GM21737 (cell line): Measurements from ENCODE around the gene RND1.
"Not testable (repeated sequence)": the region's sequence is repeated elsewhere in the genome, so short reads cannot be mapped to it uniquely, and the experiment has no call there.

Experiments used
- ATAC-seq: cut with Tn5 transposase; IDR thresholded peaks from one replicate; pipeline ENCODE4 v1.9.1; 2021; ENCODE audit warnings: mild to moderate bottlenecking, moderate library complexity; ENCODE audit not compliant: unreplicated experiment

RND1 gene

DNA sequence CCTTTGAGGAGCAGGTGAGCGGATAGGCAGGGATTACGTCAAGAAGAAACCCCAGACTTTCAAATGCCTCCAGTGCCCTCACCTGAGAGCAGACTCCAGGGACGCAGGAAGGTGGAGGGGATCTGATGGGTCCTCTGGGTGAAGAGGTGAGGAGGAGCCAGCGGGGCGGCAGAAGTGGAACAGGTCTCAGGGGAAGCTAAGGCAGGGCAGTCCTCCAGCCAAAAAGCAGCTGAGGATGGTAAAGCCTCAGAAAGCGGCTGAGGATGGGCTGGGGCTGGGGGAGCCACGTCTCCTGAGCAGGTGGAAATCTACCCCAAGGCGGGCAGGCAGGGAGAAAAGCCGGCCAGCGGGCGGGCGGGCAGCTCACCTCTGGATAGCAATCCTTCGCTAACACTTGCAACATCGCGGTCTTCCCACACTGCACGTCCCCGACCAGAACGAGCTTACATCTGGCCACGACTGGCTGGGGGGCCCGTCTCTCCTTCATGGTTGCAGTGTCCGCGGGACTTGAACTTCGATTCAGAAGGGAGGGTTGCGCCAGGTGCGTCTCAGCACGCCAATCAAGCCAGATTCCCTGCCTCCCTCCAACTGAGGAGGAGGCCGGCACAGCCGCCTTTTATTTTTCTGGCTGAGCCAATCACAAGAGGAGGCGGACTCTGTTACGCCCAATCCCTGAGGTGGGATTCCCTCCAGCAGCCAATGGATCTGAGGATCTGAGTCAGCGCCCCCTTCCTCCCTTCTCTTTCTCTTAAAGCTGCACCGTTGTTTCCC is at the start of gene RND1:
RND1 (minus strand) TSS at position 590 of the 771 bp plus-strand sequence; CDS start at position 487, 103 bp downstream.
- peak; percentile 92 for ATAC-seq

DNA sequence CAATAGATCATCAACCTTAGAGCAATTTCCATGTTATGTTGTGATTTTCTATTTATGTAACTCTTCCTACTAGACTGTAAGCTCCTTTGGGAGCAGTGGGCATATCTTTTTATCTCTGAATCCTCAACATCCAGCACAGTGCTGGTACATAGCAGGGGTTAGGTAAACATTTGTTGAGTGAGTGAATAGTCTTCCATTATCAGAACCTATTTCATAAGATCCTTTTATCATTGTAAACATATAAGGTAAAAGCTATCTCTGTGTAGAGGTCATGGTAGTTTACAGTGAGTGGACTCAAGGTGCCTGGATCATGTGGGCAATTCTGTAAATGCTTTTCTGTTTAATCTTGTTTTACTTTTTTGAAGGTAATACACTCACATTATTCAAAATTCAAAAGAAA is 44.5 kb upstream of the RND1 start:
- no peak for ATAC-seq

DNA sequence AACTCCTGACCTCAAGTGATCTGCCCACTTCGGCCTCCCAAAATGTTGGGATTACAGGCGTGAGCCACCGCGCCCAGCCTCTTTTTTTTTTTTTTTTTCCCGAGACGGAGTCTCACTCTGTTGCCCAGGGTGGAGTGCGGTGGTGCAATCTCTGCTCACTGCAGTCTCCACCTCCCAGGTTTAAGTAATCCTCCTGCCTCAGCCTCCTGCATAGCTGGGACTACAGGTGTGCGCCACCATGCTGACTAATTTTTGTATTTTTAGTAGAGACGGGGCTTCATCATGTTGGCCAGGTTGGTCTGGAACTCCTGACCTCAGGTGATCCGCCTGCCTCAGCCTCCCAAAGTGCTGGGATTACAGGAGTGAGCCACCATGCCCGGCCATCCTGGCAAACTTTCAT is 44.0 kb upstream of the RND1 start:
- not testable (repeated sequence) for ATAC-seq

DNA sequence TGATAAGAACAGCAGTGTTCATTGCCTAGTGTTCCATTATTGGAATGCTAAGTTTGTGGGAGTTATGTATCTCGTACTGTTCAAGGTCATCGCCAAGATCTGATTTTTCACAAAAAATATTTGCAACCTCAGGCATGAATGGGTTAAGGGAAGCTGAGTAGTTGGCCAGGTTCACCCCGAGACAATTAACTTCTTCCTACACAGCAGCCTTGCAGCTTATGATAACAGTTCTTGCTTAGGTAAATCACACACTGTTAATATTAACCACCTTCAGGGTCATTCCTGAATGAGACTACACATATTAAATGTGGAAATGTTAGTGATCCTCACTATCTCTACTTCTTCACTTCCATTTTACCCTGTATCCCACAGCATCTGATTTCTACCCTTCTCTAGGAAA is 41.6 kb upstream of the RND1 start:
- no peak for ATAC-seq

DNA sequence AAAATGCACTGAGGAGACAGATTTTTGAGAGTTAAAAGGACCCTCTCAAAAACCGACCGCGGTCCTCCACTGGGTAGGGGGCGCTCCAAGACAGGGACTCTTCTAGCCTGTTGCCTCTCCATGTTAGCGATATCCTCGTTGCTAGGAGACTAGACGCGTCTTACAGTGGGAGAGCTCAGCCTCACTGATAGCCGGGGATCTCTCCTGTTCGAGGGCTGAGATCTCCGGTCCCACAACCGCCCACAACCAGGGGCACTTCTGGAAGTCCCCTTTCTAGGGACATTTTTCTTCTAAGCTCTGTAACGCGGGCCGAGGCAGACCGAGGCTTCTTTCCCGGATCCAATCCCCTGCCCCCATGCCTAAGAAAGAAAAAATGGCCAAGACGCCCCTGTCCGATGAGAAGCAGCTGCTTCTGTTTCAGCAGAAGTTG is 38.3 kb upstream of the RND1 start:
- peak; percentile 83 for ATAC-seq

DNA sequence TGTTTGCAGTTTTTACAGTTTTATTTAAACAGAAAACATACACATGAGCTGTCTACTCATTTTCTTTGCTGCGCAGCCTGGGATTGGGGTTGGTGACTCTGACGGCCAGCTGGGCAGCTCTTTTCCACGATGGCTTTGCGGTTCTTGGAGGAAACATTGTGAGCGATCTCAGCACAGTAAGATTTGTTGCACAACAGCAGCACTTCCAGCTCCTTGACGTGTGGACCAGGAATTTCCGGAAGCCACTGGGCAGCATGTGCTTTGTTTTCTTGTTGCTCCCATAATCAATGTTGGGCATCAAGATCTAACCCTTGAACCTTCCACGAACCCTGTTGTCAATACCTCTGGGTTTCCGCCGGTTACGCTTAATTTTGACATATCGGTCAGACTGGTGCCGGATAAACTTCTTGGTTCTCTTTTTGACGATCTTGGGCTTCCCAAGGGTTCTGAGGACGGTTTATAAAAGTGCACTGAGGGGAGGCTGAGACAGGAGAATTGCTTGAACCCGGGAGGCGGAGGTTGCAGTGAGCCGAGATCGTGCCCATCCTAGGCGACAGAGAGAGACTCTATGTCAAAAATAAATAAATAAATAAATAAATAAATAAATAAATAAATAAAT is 37.8 kb upstream of the RND1 start:
- ATAC-seq: no peak

DNA sequence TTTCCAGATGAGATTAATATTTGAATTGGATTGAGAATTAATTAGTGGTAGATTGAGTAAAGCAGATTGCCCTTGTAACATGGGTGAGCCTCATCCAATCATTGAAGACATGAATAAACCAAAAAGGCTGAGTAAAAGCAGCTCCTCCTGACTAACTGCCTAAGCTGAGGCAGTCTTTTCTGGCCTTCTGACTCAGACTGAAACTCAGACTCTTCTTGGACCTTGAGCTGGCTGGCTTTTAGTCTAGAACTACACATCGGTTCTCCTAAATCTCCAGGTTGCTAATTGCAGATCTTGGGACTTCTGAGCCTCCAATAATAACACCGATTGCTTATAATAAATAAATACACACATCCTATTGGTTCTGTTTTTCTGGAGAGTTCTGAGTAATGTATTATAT is 35.6 kb upstream of the RND1 start:
- ATAC-seq: no peak

DNA sequence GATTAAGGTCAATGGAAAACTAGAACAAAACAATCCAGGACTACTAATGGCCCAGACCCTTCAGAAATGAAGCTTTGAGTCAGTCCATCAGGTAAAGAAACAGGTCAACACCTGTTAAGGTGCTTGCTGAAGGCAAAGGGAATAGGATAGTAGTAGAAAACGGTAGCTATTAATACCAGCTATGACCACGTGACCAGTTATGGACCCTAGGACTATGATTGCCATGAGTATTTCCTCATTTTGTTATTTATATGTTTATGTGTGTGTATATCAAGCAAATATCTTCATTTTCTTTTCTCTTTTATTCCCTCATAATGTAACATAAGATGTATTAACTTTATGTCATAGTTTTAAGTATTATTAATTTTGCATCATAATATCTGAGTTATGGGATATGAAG is 34.0 kb upstream of the RND1 start:
- no peak for ATAC-seq

DNA sequence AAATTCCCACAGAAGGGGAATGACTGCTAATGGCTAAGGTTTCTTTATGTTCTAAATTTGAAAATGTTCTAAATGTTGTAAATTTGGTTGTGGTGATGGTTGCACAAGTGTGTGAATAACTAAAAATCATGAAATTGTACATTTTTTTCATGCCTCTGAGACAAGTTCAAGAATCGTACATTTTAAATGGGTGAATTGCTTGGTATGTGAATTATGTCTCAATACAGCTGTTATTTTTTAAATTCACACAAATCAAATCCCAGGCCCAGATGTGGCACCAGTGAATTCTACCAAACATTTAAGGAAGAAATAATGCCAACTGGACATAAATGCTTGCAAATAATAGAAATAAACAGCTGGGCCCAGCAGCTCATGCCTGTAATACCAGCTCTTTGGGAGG is 28.6 kb upstream of the RND1 start:
- no peak for ATAC-seq

DNA sequence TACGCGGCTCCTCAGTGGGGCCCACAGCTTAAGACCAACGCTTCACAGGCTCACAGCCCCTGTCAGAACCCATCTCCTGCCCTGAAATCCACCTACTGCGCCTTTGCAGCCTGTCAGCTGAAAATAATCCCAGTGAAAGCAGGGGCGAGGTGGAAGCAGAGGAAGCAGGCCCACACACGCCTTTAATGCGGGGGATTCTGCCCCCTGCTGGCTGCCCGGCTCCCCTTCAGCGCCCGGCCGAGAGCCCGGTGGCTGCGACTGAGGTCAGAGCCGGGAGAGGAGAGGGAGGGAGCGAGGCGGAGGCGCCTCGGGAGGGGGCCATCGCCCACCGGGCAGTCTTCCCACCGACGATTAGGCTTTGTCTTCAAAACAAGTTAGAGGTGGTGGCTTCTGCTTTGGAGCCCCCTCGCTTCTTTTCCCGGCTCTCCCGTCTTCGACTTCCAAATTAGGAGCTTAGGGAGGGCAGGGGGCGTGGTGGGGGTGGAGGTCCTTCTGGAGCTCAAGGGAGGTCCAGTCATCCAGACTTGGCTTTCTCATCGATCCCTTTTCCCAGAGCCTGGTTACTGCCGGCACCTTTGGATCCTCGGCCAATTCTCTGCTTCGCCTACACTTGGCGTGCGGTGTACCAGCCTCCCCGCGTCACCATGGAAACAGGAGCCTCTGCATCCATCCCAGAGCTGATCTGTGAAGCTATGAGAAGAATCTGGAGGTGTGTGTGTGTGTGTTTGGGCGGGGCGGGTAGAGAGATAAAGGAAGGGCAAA is 25.2 kb upstream of the RND1 start:
- ATAC-seq: peak; percentile 72

DNA sequence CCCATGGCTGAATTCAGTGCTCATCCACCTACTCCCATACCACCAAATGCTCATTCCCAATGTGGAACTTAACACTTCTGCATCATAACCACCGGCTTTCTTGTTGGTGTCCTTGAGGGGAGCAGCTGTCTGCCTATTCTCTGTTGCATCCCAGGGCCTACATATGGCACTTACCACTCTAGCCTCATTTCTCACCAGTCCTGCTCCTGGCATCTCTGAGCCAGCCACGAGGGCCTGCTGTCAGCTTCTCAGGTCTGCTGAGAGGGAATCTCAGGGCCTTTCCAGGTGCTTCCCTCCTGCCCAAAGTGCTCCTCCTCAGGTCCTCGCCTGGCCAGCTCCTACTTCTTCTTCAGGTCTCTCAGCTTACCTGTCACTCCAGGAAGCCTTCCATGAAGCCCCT is 24.0 kb upstream of the RND1 start:
- no peak for ATAC-seq

DNA sequence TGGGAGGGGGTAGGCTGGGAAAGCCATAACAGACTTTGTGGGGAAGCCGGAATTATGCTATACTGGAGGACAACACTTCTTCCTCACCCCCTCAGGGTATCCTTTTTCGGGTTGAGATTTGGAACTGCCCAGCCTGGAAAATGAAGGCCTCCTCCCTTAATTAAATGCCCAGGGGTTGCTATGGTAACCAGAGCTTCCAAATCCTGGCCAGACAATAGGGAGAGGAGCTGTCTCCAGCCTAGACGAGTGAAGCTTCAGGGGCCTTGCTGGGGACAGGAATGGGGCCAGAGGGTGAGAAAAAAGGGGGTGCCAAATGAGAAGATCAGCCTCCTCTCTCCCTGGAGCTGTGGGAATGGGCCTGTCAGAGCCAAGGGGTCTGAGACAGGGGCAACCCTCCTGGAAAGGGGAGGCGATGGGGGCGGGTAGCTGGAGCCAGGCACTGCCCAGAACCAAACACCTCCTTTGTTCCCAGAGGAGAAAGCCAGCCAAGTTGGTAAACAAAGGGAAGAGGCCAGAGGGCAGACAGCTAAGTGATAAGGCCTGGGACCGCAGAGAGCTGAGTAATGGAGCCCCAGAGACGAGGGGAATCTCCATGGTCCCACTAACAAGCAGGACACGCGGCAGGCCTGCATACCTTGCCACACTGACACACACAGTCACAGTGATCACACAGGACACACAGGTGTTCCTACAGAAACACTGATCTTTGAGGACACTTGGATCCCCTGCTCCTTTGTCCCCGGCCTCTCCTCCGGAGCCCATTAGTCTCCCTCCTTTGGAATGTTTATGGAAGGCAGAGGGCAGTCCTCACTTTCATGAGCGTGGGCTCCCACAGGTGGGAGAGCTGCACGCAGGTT is 17.9 kb upstream of the RND1 start:
- ATAC-seq: no peak

DNA sequence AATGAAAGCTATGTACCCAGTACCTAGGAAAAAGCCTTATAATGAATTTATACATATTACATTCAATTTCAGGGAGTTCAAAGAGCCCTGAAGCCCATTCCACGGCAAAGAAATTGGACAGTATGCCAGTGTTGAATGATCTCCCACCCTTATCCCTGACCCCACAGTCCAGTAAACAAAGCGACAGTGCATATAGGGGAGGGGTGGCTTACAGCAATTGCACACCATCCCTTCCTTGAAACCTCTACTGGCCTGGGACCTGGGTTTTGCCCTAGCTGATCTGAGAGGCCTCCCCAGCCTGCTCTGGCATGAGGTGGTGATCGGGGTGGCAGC is 17.3 kb upstream of the RND1 start:
- no peak for ATAC-seq

DNA sequence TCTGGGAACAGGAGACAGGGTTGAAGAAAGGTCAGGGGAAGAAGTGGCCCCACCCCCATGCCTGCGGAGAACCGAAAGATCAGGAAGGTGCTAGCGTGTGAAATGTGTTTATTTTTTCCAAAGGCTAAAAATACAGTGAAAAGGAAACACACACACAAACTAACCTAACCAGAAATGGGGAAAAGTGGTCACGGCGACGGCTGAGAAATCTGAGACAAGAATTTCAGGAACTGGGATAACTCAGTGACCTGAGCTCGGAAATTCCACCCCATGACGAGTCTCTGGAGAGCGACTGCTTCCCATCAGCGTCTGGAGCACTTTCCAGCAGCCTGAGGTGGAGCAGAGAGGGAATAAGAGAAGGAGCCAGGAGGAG is 16.6 kb upstream of the RND1 start:
- no peak for ATAC-seq

DNA sequence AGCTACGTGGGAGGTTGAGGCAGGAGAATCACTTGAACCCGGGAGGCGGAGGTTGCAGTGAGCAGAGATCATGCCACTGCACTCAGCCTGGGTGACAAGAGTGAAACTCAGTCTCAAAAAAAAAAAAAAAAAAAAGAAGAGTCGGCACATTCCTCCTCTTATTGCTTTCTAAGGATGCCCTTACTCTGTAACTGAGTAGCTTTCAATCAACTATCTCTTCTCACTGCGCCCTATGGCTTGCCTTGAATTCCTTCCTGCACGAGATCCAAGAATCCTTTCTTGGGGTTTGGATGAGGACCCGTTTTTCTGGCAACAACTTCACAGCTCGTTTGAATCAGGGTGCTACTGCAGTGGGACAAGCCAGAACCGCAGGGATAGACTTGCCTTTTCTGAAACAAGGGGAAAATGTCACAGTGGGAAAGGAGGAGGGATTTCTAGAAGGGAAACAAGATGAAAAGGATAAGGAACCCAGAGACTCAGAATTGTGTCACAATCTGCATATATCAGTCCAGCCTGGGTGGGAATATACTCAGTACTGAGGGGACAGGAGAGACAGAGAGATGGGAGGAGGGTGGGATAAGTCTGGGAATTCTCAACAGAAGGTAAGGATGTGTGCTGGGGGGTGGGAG is 16.1 kb upstream of the RND1 start:
- ATAC-seq: no peak

DNA sequence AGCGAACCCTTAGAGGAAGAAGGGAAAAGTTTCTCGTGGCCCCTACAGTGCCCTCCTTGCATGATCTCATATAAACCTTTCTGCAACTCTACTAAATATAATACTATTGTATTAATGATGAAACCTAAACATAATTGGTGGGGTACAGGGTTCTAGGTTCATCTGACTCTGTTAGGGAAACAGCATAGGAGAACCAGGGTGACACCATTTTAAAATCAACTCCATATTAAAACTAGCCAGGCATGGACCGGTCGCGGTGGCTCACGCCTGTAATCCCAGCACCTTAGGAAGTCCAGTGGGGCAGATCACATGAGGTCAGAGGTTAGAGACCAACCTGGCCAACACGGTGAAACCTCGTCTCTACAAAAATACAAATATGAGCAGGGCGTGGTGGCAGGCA is 15.0 kb upstream of the RND1 start:
- ATAC-seq: no peak

DNA sequence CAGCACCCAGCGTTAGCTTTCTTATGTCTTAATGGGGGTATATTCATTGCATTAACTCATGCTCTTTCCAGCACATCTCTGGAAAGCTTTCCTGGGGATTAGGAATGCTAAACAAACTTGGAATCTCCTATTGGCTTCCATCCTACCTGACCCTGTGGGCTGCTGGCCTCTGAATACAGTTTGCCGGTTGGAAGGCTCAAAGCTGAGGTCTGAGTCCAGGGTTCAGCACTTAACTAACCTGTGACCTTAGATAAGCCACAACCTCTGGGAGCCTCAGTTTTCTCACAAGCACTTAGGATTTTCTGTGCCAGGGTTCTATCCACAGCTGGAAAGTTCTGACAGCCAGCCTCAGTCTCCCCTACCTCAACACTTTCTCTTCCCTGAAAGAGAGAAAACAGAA is 12.9 kb upstream of the RND1 start:
- ATAC-seq: no peak

DNA sequence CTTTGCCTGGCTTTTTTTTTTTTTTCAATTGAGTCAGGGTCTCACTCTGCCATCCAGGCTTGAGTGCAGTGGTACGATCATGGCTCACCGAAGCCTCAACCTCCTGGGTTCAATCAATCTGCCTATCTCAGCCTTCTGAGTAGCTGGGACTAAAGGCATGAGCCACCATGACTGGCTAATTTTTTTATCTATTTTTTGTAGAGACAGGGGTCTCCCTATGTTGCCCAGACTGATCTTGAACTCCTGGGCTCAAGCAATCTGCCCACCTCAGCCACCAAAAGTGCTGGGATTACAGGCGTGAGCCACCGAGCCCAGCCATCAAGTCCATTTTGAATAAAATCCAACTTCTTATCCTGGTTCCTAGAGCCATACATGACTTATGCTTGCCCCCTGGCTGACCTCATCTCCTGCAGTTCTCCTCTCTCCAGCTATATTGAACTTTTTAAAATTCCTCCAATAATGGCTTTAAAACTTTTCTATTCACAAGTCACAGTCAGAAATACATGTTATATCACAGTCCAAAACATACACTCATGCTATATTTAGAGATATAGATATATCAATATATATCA is 10.4 kb upstream of the RND1 start:
- ATAC-seq: no peak

DNA sequence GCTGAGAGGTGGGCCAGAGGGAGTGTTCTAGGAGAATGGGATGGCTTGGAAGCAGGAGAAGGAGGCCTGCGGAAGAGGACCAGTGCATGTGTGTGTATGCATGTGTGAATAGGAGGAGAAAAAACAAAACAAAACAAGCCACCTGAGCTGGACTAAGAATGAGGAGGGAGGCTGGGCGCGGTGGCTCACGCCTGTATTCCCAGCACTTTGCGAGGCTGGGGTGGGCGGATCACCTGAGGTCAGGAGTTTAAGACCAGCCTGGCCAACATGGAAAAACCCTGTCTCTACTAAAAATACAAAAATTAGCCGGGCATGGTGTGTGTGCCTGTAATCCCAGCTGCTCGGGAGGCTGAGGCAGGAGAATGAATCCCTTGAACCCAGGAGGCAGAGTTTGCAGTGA is 7.9 kb upstream of the RND1 start:
- ATAC-seq: not testable (repeated sequence)

DNA sequence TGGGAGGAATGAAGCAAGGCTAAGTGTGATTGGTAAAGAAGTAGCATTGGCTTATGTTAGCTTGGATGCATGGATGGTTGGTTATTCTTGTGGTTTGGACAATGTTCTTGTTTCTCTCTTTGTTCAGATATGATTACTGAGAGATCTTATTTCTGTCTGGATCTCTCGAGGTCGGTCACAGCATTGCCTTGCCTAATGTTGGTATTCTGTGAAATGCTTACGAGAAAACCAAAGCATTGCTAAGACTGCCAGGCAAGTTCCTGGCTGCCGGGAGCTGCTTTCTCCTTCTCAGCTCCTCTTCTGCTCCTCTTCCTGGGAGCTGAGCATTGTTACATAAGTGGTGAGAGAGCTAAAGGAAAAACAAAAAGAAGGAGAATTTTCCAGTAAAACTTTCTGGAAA is 7.4 kb upstream of the RND1 start:
- no peak for ATAC-seq
